IMR-90 (cell line): ENCODE measurements around the gene SLX4IP. TPM values are rescaled to one million over a fixed set of nuclear protein-coding genes. Genes with fewer than 3 reads are reported as not detected.

Source experiments
- ATAC-seq: fragments of 200-7000 bp; cut with Tn5 transposase; 2 replicates; pipeline ENCODE4 v1.9.1; 2020; ENCODE audit warnings: low read depth, mild to moderate bottlenecking, moderate library complexity
- BruUV-seq: library from RNA; stranded (reverse); fragments of 400-500 nt; replicated peaks from 2 replicates; lab custom pipeline; 2021; lab: Mats Ljungman, UMichigan
- CTCF ChIA-PET: fragments of 300-600 bp; formaldehyde crosslinking; extraction: SDS; loops from one replicate; lab custom pipeline; 2021; ENCODE audit warnings: antibody characterized with exemption; lab: Yijun Ruan, JAX
- POLR2A ChIA-PET: fragments of 300-600 bp; sonication (Branson Sonifier 250); formaldehyde crosslinking; loops from one replicate; lab custom pipeline; 2022; ENCODE audit warnings: antibody characterized with exemption; ENCODE audit not compliant: unreplicated experiment; lab: Charles Lee
- DNase-seq: peaks from one replicate; pipeline ENCODE4 v3.0.0; 2013
- H2AFZ ChIP-seq: replicated peaks from 2 replicates; pipeline ENCODE3; 2013; ENCODE audit warnings: low read length, mild to moderate bottlenecking; ENCODE audit not compliant: poor library complexity
- H2AK5ac ChIP-seq: 2 replicates; pipeline ENCODE4 v1.6.1; 2013; ENCODE audit warnings: low read depth, low read length, inconsistent platforms
- H2AK9ac ChIP-seq: replicated peaks from 2 replicates; pipeline ENCODE3; 2013; ENCODE audit warnings: mild to moderate bottlenecking, low read depth, low read length, moderate library complexity; ENCODE audit not compliant: poor library complexity
- H2BK120ac ChIP-seq: 2 replicates; pipeline ENCODE4 v1.6.1; 2013; ENCODE audit warnings: low read depth, low read length, inconsistent platforms
- H2BK15ac ChIP-seq: 3 replicates; pipeline ENCODE4 v1.6.1; 2013; ENCODE audit warnings: low read depth, low read length, inconsistent platforms
- H2BK20ac ChIP-seq: 2 replicates; pipeline ENCODE4 v1.6.1; 2013; ENCODE audit warnings: low read depth, mild to moderate bottlenecking, inconsistent platforms, low read length, moderate library complexity
- H2BK5ac ChIP-seq: 2 replicates; pipeline ENCODE4 v1.6.1; 2013; ENCODE audit warnings: mild to moderate bottlenecking, low read depth, low read length, inconsistent platforms; ENCODE audit not compliant: poor library complexity, severe bottlenecking
- H3K14ac ChIP-seq: replicated peaks from 2 replicates; pipeline ENCODE4 v1.6.1; 2013; ENCODE audit warnings: low read depth, low read length, inconsistent platforms
- H3K18ac ChIP-seq: 2 replicates; pipeline ENCODE4 v1.6.1; 2013; ENCODE audit warnings: low read depth, low read length, control low read depth
- H3K23ac ChIP-seq: 2 replicates; pipeline ENCODE4 v1.6.1; 2013; ENCODE audit warnings: low read depth, low read length, inconsistent platforms
- H3K27ac ChIP-seq: 2 replicates; pipeline ENCODE4 v1.5.1; 2013; ENCODE audit warnings: mild to moderate bottlenecking, control low read depth, low read length; ENCODE audit not compliant: insufficient read depth
- H3K27me3 ChIP-seq: 2 replicates; pipeline ENCODE4 v1.6.1; 2013; ENCODE audit warnings: low read length; ENCODE audit not compliant: control insufficient read depth, insufficient read depth
- H3K36me3 ChIP-seq: 2 replicates; pipeline ENCODE4 v1.6.1; 2013; ENCODE audit warnings: low read length, mixed read lengths; ENCODE audit not compliant: control insufficient read depth, insufficient read depth
- H3K4ac ChIP-seq: 2 replicates; pipeline ENCODE4 v1.6.1; 2013; ENCODE audit warnings: low read depth, low read length, inconsistent platforms
- H3K4me1 ChIP-seq: 2 replicates; pipeline ENCODE4 v1.6.1; 2013; ENCODE audit warnings: low read length, mixed read lengths; ENCODE audit not compliant: control insufficient read depth, insufficient read depth
- H3K4me2 ChIP-seq: 2 replicates; pipeline ENCODE4 v1.6.1; 2013; ENCODE audit warnings: low read depth, mild to moderate bottlenecking, control low read depth, low read length, moderate library complexity
- H3K4me3 ChIP-seq: 2 replicates; pipeline ENCODE4 v1.5.1; 2013; ENCODE audit warnings: low read depth, mild to moderate bottlenecking, control low read depth, low read length, moderate library complexity; ENCODE audit not compliant: insufficient read depth
- H3K56ac ChIP-seq: 2 replicates; pipeline ENCODE4 v1.6.1; 2013; ENCODE audit warnings: low read length, inconsistent platforms; ENCODE audit not compliant: insufficient read depth; ENCODE audit errors: extremely low read depth
- H3K79me1 ChIP-seq, 2 experiments: 2 replicates each; pipeline ENCODE4 v1.6.1; 2013; ENCODE audit warnings: low read length in 2 of 2, inconsistent platforms in 1 of 2, low read depth in 1 of 2
- H3K9ac ChIP-seq: 2 replicates; pipeline ENCODE4 v1.6.1; 2013; ENCODE audit warnings: low read depth, low read length, control low read depth
- H3K9me1 ChIP-seq: 2 replicates; pipeline ENCODE4 v1.6.1; 2013; ENCODE audit warnings: low read length, inconsistent platforms; ENCODE audit not compliant: insufficient read depth
- H3K9me3 ChIP-seq: 2 replicates; pipeline ENCODE4 v1.6.1; 2013; ENCODE audit warnings: low read length; ENCODE audit not compliant: control insufficient read depth, insufficient read depth
- H4K20me1 ChIP-seq: 2 replicates; pipeline ENCODE4 v1.6.1; 2013; ENCODE audit warnings: low read length, inconsistent platforms; ENCODE audit not compliant: insufficient read depth
- H4K5ac ChIP-seq: 2 replicates; pipeline ENCODE4 v1.6.1; 2013; ENCODE audit warnings: mild to moderate bottlenecking, low read depth, low read length, control low read depth
- H4K8ac ChIP-seq, 2 experiments: 2 replicates each; pipeline ENCODE4 v1.6.1; 2013; ENCODE audit warnings: low read depth in 2 of 2, low read length in 2 of 2, control low read depth in 1 of 2, inconsistent platforms in 1 of 2
- H4K91ac ChIP-seq: 2 replicates; pipeline ENCODE4 v1.6.1; 2013; ENCODE audit warnings: low read depth, low read length, inconsistent platforms; ENCODE audit not compliant: insufficient read depth
- CHD1 ChIP-seq: IDR thresholded peaks from 2 replicates; pipeline ENCODE4 v1.6.1; 2012; ENCODE audit warnings: low read depth, low read length, improper control_type of control experiment
- MAFK ChIP-seq: IDR thresholded peaks from 2 replicates; pipeline ENCODE4 v1.6.1; 2012; ENCODE audit warnings: low read depth, low read length, improper control_type of control experiment
- MAZ ChIP-seq: IDR thresholded peaks from 2 replicates; pipeline ENCODE4 v1.6.1; 2012; ENCODE audit warnings: low read depth, mild to moderate bottlenecking, low read length, improper control_type of control experiment, moderate library complexity, borderline replicate concordance
- MXI1 ChIP-seq: IDR thresholded peaks from 2 replicates; pipeline ENCODE4 v1.6.1; 2012; ENCODE audit warnings: low read depth, mild to moderate bottlenecking, low read length, moderate library complexity, borderline replicate concordance
- NFE2L2 ChIP-seq: fragments of 150-350 bp; IDR thresholded peaks from 2 replicates; pipeline ENCODE4 v1.6.1; 2016; ENCODE audit warnings: low read depth, mild to moderate bottlenecking, low read length
- POLR2A ChIP-seq: IDR thresholded peaks from 2 replicates; pipeline ENCODE4 v1.6.1; 2012; ENCODE audit warnings: mild to moderate bottlenecking, low read depth, low read length
- RAD21 ChIP-seq: IDR thresholded peaks from 2 replicates; pipeline ENCODE4 v1.6.1; 2012; ENCODE audit warnings: low read length, improper control_type of control experiment
- RCOR1 ChIP-seq: IDR thresholded peaks from 2 replicates; pipeline ENCODE4 v1.6.1; 2012; ENCODE audit warnings: mild to moderate bottlenecking, low read length, improper control_type of control experiment; ENCODE audit not compliant: insufficient replicate concordance
- RFX5 ChIP-seq: IDR thresholded peaks from 2 replicates; pipeline ENCODE4 v1.8.0; 2012; ENCODE audit warnings: low read depth, mild to moderate bottlenecking, low read length, moderate library complexity
- USF2 ChIP-seq: fragments of 150-350 bp; IDR thresholded peaks from 2 replicates; pipeline ENCODE4 v1.6.1; 2017; ENCODE audit warnings: mild to moderate bottlenecking, antibody characterized with exemption, low read length, low read depth
- WGBS, 2 experiments: methylation state at CpG; one replicate each; pipeline versions ENCODE4 v1.1.5 to v1.1.7; 2013; ENCODE audit warnings: missing lambda C conversion rate in 2 of 2; ENCODE audit not compliant: insufficient read length in 1 of 2; ENCODE audit errors: extremely low coverage in 2 of 2; 5-methylcytosine and 5-hydroxymethylcytosine counted together
- dilution Hi-C: fragments of 300-500 bp; cut with HindIII; formaldehyde crosslinking; loops from one replicate; pipeline ENCODE4 v1.14.3; 2018; ENCODE audit warnings: low sequenced_read_pairs; ENCODE audit not compliant: unreplicated experiment
- in situ Hi-C: fragments of 300-500 bp; cut with MboI; formaldehyde crosslinking; loops from 3 replicates; pipeline ENCODE4 v1.14.3; 2019; ENCODE audit warnings: low sequenced_read_pairs, inconsistent platforms, mixed read lengths
- intact Hi-C: fragments of 100-400 bp; cut with micrococcal nuclease; formaldehyde crosslinking; loops from 2 replicates; pipeline ENCODE4 v1.10.0; 2022
- polyA plus RNA-seq, 3 experiments: library from polyadenylated mRNA; depleted of rRNA; stranded (reverse); fragments of >200 nt; gene quantifications; 2 replicates each; pipeline ENCODE4 v1.2.3, GENCODE V29; 2012; ENCODE audit warnings: low replicate concordance in 1 of 3
- total RNA-seq: library from RNA; depleted of rRNA; stranded (reverse); fragments of >200 nt; gene quantifications from 2 replicates; pipeline ENCODE4 v1.2.3, GENCODE V29; 2012
- TF ChIP-seq, protein P1 (sequence below): fragments of 150-350 bp; IDR thresholded peaks from 2 replicates; pipeline ENCODE4 v1.6.1; 2016; ENCODE audit warnings: low read depth, mild to moderate bottlenecking, low read length, moderate library complexity, borderline replicate concordance

The SLX4IP gene
- total and polyA plus RNA-seq, 2 of the 4 experiments (the other 2 are of a cell fraction): 1.3 to 5.9 TPM

DNA sequence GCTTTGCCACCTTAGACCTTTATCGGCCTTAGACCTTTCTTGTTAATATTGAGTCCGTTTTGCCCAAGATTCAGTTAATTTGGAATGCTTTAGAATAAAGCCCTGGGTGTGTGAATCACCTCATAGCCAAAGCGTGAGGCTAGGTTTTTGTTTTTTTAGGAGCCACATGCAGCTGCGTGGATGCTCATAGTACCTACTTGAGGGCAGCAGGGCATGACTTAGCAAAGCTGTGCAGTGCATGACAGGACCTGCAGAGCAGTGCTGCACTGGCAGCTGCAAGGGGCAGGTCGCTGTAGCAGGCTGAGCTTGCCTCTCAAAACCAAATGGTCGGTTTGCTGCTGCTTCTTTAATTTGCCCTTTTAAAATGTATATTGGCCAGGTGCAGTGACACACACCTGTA is 122.6 kb downstream of the SLX4IP start:
- Histone ChIP-seq H2AK5ac (peak overlapping the region; percentile 96), H3K9me3 (no peaks in the 10 kb centered on the region), H2BK5ac (no peak overlapping the region), H3K23ac (no peak overlapping the region), H4K5ac (no peak overlapping the region), H3K27me3 (no peaks in the 10 kb centered on the region), H2BK15ac (peak overlapping the region; percentile 92), H4K20me1 (no peaks in the 10 kb centered on the region; the same call in 1 of the 2 replicates), H3K4me1 (peaks cover 15% of the 10 kb centered on the region), H3K9ac (no peak overlapping the region), H3K18ac (no peak overlapping the region), H2BK20ac (peak overlapping the region; percentile 59; the same call in 1 of the 2 replicates), H3K36me3 (no peaks in the 10 kb centered on the region), H2AFZ (no peak overlapping the region), H2AK9ac (no peak overlapping the region), H4K91ac (peak overlapping the region; percentile 25; the same call in 1 of the 2 replicates), H3K14ac (peak overlapping the region; percentile 49), H4K8ac (peak overlapping the region in 1 of 2 experiments; percentile 35; a peak in 2 of 4 replicates), H3K79me1 (peaks cover 4 to 9% of the 10 kb centered on the region in 2 experiments; a peak in 2 of 4 replicates), H2BK120ac (peak overlapping the region; percentile 53), H3K9me1 (peaks cover 3% of the 10 kb centered on the region), H3K4me2 (no peak overlapping the region), H3K56ac (no peak overlapping the region), H3K4me3 (no peak overlapping the region), H3K27ac (no peak overlapping the region), H3K4ac (peak overlapping the region; percentile 84)
- dilution Hi-C loops: no loop called here
- DNase-seq (no peak), ATAC-seq (no peak)
- CTCF ChIA-PET: interaction anchor here (1.2 kb wide), 1 partner anchor 114 kb away, joined by 6 read pairs; no protein-coding TSS in a partner anchor
- WGBS, 2 experiments: 95% methylated on average over 4 of the region's 6 CpGs; no CpG with 5 or more reads in 1 of the 2 experiments
- intact Hi-C loops: loop anchor here (1.0 to 10.0 kb wide), 9 partner anchors 47 to 797 kb away; no protein-coding TSS in a partner anchor
- TF ChIP-seq RCOR1 (no peak), POLR2A (no peak), RAD21 (no peak), MAFK (no peak), NFE2L2 (no peak), MAZ (no peak), RFX5 (no peak), MXI1 (no peak), CHD1 (no peak), USF2 (no peak)
- TF ChIP-seq, protein P1, sequence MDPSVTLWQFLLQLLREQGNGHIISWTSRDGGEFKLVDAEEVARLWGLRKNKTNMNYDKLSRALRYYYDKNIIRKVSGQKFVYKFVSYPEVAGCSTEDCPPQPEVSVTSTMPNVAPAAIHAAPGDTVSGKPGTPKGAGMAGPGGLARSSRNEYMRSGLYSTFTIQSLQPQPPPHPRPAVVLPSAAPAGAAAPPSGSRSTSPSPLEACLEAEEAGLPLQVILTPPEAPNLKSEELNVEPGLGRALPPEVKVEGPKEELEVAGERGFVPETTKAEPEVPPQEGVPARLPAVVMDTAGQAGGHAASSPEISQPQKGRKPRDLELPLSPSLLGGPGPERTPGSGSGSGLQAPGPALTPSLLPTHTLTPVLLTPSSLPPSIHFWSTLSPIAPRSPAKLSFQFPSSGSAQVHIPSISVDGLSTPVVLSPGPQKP: no peak
- POLR2A ChIA-PET: no interaction called here
- no TSS peak for BruUV-seq
- in situ Hi-C loops: no loop called here
